LNCAP (cell line): Measurements from ENCODE around the gene TMTC4.

Source experiments
- TF ChIP-seq, protein P1 (sequence below): fragments of 450-650 bp; IDR thresholded peaks from 2 replicates; pipeline ENCODE4 v1.5.1; 2017; ENCODE audit warnings: mild to moderate bottlenecking

TMTC4 gene

DNA sequence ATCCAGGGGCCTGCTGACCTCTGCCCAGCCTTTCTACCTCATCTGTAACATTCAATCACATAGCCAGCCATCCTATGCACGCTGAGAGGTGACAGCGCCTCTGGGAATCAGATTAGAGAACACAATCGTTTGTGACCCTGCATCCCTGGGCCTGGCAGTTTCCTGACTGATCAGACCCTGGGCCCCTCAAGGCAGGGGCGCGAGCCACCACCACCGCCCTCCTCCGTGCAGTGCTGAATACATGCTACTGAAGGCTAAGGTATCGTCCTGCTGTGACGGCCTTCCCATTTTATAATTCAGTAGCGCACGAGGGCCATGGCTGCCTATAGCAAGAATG lies 1.3 kb downstream of the TMTC4 start:
- TF ChIP-seq, protein P1, sequence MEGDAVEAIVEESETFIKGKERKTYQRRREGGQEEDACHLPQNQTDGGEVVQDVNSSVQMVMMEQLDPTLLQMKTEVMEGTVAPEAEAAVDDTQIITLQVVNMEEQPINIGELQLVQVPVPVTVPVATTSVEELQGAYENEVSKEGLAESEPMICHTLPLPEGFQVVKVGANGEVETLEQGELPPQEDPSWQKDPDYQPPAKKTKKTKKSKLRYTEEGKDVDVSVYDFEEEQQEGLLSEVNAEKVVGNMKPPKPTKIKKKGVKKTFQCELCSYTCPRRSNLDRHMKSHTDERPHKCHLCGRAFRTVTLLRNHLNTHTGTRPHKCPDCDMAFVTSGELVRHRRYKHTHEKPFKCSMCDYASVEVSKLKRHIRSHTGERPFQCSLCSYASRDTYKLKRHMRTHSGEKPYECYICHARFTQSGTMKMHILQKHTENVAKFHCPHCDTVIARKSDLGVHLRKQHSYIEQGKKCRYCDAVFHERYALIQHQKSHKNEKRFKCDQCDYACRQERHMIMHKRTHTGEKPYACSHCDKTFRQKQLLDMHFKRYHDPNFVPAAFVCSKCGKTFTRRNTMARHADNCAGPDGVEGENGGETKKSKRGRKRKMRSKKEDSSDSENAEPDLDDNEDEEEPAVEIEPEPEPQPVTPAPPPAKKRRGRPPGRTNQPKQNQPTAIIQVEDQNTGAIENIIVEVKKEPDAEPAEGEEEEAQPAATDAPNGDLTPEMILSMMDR: no peak

DNA sequence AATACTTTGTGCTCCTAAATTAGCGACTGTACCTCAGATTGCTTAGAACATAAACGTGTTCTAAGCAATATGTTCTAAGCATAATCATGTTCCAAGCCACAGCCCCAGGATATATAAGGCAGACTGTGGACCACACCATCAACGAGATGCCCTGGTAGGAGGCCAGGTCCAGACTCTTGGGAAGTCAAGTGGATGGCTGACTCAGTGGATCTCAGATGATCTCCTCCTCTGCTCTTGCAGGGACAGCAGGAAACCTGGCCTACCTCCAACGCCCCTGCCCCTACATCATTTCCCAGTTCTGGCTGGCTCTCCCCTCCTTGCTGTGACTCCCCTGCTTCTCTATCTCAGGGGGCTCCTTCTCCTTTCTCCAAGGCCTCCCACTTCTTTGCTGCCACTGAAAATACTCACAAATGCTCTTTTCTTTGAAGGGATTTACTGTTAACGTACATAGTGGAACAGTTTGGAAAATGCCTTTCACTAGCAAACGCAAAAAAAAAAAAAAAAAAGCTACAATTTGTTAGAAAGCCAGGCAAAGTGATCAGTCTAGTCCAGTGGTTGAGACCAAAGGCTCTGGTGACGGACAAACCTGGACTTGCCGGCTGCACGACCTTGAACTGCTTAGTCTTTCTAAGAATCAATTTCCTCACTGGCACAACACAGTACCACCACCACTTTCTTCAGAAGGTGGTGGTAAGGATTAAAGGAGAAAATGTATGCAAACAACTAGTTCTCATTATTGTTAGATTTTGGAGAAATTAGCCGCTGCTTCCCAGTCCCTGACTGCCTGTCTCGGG lies 3.0 kb downstream of the TMTC4 start:
- TF ChIP-seq, protein P1: no peak

DNA sequence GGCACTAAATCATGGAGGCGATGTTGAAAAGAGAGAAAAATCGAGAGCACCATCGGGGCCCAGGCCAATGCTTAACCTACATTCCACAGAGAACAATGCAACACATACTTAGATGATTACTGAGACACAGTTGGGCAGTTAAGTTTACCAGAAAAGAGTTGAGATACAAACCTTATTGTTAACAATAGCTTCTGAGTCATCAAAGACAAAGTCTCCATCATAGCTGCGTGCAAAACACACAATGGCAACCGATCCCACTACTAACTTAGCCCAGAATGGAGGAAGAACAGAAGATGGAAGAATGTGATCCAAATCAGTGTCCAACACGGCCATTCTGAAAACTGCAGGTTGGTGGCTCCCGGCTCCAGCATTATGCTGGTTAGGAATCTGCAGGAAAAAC lies 6.2 kb downstream of the TMTC4 start:
- TF ChIP-seq, protein P1: no peak

DNA sequence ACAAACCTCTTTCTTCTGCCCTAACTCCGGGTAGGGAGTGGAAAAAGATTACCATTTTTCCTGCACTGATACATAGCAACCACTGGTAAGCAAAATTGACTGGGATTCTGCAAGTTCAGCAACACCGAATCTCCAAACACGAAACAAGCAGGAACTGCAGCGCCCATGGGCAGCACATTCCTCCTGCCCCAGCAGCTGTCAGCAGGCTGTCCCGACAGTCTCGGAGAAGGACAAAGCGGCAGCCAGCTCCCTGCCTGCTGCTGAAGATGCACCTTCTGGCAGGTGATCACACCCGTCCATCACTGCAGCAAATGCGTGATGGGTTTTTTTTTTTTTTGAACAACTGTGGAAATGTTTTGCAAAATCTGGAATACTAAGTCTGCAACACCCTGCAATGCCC lies 6.7 kb downstream of the TMTC4 start:
- TF ChIP-seq, protein P1: no peak

DNA sequence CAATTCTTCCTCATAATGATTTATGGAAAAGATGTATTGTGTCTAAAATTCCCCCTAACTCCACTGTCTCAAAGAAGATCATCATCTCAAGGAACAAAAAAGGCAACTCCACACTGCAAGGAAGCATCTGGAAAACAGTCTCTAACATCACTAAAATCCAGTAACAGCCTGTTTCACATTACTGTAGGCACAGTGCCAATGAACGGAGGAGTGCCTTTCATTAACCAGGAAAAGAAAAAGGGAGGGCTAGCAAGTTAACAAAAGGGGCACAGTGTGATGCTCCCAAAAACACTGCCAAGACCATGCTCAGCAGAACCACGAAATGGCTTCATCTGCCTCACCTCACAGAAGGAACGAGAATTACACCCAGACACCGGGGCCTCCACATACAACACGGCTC lies 8.5 kb downstream of the TMTC4 start:
- TF ChIP-seq, protein P1: no peak

DNA sequence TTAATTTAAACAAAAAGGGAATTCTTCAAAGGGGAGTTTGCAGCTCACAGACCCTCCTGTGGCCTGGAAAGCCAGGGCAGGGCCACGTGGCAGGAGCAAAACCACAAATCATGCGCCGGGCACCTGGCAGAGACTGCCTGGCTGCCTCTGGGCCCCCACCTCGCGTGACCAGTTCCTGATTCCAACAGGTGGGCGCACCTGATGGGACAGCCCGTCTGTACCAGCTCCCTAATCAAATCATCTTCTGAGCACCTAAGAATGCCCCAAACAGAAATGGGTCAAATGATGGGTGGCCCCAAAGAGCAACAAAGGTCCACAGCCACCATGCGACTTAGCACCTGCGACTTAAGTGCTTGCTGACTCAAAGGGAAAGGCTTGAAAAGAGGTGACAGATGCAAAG lies 9.2 kb downstream of the TMTC4 start:
- TF ChIP-seq, protein P1: no peak

DNA sequence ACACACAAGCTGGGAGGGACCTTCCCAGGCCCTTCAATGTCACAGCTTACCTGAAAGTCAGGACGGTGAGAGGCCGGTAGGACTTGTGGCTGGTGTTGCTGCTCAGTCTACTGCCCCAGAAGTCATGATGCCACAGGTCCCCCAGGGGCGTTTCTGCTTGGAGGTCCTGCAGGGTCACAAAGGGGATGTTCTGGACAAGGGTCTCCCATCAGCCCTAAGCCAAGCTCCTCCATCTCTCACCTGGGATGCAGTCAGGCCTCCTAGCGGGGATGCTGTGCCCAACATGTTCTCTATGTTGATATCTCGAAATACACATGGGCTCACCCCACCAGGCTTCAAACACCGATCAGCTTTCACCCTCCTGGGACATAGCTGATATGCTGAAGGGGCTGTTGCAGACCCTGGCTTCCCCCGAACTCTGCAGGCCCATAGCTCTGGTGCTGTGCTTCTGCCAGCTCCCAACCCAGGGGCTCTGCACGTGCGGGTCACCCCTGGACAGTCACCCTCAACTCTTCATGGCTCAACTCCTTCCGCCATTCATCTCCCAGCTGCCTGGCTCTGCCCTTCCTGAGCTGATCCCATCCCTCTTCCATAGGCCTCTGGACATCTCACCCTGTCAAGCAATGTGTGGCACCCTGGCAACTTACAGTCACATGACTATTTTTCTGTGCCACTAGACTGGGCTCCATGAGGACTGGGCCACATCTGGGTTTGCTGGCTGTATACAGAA lies 10.3 kb downstream of the TMTC4 start:
- TF ChIP-seq, protein P1: no peak
